HEK293 (cell line): ENCODE data around the gene CLDN18.

Experiments used
- BCL11A ChIP-seq: fragments of 450-650 bp; formaldehyde crosslinking; IDR thresholded peaks from 2 replicates; pipeline ENCODE4 v1.5.1; 2016; ENCODE audit warnings: low read depth, missing biosample characterization, missing genetic modification characterization
- CTCF ChIP-seq: fragments of 450-650 bp; formaldehyde crosslinking; IDR thresholded peaks from 2 replicates; pipeline ENCODE4 v1.5.1; 2016; ENCODE audit warnings: missing biosample characterization, missing genetic modification characterization
- KLF7 ChIP-seq: fragments of 450-650 bp; formaldehyde crosslinking; IDR thresholded peaks from 2 replicates; pipeline ENCODE4 v1.5.1; 2016; ENCODE audit warnings: missing biosample characterization, missing genetic modification characterization, borderline replicate concordance
- PBX3 ChIP-seq: sonication (generic); formaldehyde crosslinking; IDR thresholded peaks from 2 replicates; pipeline ENCODE4 v1.8.1; 2022; ENCODE audit warnings: mild to moderate bottlenecking, moderate library complexity, missing genetic modification reagents
- REST ChIP-seq: fragments of 450-650 bp; formaldehyde crosslinking; IDR thresholded peaks from 2 replicates; pipeline ENCODE4 v1.5.1; 2016; ENCODE audit warnings: missing biosample characterization, missing genetic modification characterization
- SP2 ChIP-seq: fragments of 450-650 bp; formaldehyde crosslinking; IDR thresholded peaks from 2 replicates; pipeline ENCODE4 v1.5.1; 2016; ENCODE audit warnings: missing biosample characterization, missing genetic modification characterization
- ZBTB20 ChIP-seq: fragments of 450-650 bp; formaldehyde crosslinking; IDR thresholded peaks from 2 replicates; pipeline ENCODE4 v1.5.1; 2016; ENCODE audit warnings: missing biosample characterization, missing genetic modification characterization
- ZBTB7A ChIP-seq: fragments of 450-650 bp; formaldehyde crosslinking; IDR thresholded peaks from 2 replicates; pipeline ENCODE4 v1.5.1; 2016; ENCODE audit warnings: low read depth, missing biosample characterization, missing genetic modification characterization
- ZNF184 ChIP-seq: fragments of 450-650 bp; IDR thresholded peaks from 2 replicates; pipeline ENCODE4 v1.5.1; 2018; ENCODE audit warnings: missing biosample characterization, mild to moderate bottlenecking, missing genetic modification characterization
- ZNF211 ChIP-seq: fragments of 450-650 bp; formaldehyde crosslinking; IDR thresholded peaks from 2 replicates; pipeline ENCODE4 v1.5.1; 2016; ENCODE audit warnings: low read depth, missing biosample characterization, missing genetic modification characterization
- ZNF777 ChIP-seq: fragments of 450-650 bp; formaldehyde crosslinking; IDR thresholded peaks from 2 replicates; pipeline ENCODE4 v1.5.1; 2017; ENCODE audit warnings: missing biosample characterization, missing genetic modification characterization, borderline replicate concordance
- TF ChIP-seq, protein P1 (sequence below): fragments of 450-650 bp; formaldehyde crosslinking; conservative IDR thresholded peaks from 2 replicates; pipeline ENCODE4 v1.5.1; 2016; ENCODE audit warnings: low read depth, missing biosample characterization, missing genetic modification characterization

DNA sequence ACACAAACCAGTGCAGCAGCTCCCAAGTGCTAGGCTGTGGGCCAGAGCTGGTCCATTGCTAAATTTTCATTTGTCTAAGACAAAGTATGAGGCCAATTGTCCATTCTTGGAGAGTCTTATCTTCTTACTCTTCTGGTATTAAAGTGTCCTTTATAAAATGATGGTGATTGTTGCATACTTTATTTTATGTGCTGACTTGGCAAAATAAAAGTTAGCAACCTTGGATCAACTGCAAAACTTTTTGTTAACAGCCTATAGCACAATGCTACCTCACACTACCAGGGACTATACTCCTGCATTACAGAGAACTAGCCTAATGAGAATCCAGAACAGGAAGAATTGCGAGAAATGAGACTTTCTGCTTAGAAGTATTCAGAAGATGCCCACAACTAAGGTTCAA is 44.1 kb downstream of the CLDN18 start:
- TF ChIP-seq ZNF184 (tag by site-specific recombination) (no peak), ZBTB7A (no peak), CTCF (no peak), BCL11A (no peak), ZBTB20 (tag by site-specific recombination) (no peak), SP2 (tag by site-specific recombination) (no peak), REST (tag by site-specific recombination) (no peak), ZNF211 (tag by site-specific recombination) (no peak), KLF7 (no peak), ZNF777 (no peak), PBX3 (no peak)
- TF ChIP-seq, protein P1, sequence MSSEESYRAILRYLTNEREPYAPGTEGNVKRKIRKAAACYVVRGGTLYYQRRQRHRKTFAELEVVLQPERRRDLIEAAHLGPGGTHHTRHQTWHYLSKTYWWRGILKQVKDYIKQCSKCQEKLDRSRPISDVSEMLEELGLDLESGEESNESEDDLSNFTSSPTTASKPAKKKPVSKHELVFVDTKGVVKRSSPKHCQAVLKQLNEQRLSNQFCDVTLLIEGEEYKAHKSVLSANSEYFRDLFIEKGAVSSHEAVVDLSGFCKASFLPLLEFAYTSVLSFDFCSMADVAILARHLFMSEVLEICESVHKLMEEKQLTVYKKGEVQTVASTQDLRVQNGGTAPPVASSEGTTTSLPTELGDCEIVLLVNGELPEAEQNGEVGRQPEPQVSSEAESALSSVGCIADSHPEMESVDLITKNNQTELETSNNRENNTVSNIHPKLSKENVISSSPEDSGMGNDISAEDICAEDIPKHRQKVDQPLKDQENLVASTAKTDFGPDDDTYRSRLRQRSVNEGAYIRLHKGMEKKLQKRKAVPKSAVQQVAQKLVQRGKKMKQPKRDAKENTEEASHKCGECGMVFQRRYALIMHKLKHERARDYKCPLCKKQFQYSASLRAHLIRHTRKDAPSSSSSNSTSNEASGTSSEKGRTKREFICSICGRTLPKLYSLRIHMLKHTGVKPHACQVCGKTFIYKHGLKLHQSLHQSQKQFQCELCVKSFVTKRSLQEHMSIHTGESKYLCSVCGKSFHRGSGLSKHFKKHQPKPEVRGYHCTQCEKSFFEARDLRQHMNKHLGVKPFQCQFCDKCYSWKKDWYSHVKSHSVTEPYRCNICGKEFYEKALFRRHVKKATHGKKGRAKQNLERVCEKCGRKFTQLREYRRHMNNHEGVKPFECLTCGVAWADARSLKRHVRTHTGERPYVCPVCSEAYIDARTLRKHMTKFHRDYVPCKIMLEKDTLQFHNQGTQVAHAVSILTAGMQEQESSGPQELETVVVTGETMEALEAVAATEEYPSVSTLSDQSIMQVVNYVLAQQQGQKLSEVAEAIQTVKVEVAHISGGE (tag by site-specific recombination), result no peak
